Measurements from ENCODE around the gene MUS81.

The MUS81 gene

DNA sequence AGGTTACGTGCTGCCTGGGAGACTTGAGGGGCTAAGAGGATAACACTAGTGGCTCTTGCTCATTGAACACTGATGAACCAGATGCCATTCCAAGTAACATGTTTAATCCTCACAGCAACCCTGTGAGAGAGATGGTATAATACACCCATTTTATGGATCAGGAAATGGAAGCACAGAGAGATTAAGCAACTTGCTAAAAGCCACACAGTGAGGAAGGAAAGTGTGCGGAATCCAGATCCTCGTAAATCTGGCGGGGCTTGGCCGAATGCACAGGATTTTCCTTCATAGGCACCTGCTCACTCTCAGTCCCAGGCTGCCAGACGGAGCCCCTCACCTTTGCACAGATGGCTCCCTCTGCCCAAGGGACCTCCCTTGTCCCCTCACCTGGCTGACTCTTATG is 47.6 kb downstream of the MUS81 start:
- FAIRE-seq (no peak), DNase-seq (ENCODE audit: extremely low spot score, insufficient read length, low read depth) (no peak)

DNA sequence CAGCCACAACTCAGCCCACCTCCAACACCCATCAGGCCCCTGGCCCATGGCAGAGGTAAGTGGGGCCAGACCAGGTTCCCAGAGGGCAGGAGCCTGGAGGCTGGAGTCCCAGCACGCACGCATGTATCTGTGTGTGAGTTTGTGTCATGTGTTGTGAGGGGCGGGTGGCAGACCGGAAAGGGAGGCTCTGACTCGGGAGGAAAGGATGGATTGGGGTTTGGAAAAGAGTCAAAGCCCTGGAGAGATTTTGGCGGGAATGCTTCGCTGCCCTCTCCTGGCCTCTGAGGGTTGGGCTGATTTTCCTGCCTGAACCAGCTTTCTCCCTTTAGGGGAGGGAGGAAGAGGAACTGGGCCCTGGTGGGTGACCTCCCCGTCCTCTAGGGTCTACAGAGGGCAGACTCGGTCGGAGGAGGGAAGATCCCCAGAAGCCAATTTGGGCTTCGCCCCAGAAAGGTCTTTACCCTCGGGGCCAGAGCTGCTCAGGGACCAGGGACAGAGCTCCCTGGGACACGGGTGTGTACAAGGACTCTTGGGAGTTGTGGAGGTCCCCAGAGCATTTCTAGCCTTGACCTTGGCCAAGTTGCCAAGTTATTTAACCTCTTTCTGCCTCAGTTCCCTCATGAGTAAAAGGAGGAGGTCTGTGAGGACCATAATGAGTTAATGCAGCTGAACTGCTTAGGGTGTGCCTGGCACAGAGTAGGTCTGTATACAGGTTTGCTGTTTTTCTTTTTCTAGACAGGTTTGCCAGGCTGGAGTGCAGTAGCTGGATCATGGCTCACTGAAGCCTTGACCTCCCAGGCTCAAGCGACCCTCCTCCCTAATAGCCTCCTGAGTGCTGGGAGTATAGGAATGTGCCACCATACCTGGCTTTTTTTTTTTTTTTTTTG is 51.7 kb downstream of the MUS81 start:
- FAIRE-seq, result no peak

DNA sequence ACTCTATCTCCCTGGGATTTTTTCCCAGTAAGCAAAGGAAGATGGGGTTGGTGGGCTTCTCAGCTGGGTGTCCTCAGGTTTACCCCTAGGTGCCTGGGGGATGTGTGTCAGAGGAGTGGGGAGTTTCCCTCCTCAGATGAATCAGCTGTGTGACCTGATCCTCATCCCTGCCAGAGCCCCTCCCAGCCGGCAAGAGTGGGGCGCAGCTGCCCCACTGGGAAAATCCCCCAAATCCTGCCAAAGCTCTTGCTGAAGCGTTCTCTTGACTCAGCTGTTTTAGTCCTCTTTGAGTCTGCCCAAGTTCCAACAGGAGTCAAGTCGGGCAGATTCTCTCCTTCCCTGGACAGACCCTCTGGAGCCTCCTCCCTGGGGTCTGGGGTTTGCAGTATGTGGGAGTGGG is 52.6 kb downstream of the MUS81 start:
- DNase-seq (ENCODE audit: extremely low spot score, insufficient read length, low read depth), result no peak
- FAIRE-seq, result no peak

More for the DNA sequence above, 51.7 kb downstream of the MUS81 start:
- DNase-seq (ENCODE audit: extremely low spot score, insufficient read length, low read depth), result no peak

DNA sequence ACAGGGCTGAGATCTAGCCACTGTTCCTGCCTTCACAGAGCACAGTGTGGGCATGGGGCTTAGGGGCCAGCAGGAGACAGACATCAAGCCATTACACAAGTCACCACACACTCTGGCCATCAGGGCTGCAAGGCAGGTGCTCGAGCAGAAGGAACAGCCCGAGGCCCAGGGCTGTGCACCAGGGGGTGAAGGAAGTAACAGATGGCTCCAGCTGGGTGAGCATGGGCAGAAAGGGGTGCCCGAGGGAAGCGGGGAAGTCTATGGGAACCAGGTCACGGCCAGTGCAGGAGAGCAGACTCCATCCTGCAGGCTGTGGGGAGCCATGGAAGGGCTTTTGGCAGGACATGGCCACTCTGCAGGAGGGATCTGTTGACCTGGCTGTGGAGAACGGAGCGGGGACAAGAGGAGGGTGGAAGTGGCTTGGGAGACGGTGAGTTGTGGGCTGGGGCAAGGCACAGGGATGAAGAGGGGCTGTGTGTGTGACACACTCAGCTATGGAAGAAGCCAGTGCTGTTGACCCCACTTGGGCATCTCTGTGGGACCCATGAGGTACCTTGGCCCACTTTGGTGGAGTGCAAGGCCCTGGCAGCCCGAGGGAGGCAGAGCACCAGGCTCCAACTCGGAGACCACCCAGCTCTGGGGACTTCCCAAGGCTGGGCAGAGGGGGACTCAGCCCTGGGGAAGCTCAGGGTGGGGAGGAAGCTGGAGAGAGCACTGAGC is 55.0 kb downstream of the MUS81 start:
- FAIRE-seq, result no peak
- DNase-seq (ENCODE audit: extremely low spot score, insufficient read length, low read depth), result no peak

DNA sequence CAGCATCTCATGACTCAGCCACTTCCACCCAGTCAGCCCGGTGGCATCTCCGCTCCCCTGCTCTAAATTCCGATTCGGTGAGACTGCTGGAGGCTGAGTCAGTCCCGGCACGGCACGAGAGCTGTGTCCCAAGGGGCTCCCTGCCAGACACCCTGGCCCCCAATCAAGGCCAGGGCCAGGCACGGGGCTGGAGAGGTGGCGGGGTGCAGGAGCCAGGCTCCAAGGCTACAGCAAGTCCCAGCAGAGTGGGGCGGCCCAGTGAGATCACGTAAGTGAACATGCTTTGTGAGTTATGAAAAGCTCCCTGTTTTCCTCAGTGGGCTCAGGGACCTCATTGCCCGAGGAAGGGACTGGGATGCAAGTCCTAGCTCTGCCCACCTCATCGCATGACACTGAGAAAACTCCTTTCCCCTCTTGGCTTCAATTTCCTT is 55.6 kb downstream of the MUS81 start:
- DNase-seq (ENCODE audit: extremely low spot score, insufficient read length, low read depth), result no peak
- no peak for FAIRE-seq
